ENCODE results near the gene SERPINA5. TPM values are rescaled to one million over a fixed set of nuclear protein-coding genes. Genes with fewer than 3 reads are reported as not detected.

SERPINA5 gene
- total RNA-seq, 4 donors from 2014 or later = 2.3 to 8.4 (median 3.7) TPM

DNA sequence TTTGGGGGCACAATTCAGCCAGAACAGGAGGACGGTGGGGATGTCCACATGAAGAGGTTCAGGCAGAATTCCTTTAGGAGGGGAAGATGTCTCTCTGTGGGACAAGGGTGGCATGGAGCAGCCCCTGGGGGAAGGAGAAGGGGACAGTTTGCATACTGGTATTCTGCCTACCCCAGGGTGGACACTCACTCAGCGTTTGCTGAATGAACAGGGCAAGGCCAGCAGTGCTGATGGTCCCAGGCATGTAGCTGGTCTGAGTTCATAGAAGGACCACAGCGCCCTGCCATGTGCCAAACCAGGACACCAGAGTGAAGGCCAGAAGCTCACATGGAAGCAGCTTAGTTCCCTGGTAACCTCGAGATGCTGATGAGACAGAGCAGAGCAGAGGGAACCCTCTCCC, 5.4 kb downstream of the SERPINA5 start:
- Histone ChIP-seq H3K4me1 (peaks cover 0 to 11% (median 0%) of the 10 kb centered on the region in 3 donors), H3K27ac (no peak overlapping the region)
- TF ChIP-seq POLR2A (IDR thresholded peaks at IDR 0.05) (no peak), EP300 (IDR thresholded peaks at IDR 0.05) (no peak), POLR2AphosphoS5 (IDR thresholded peaks at IDR 0.05) (no peak)
- TF ChIP-seq, protein P1, sequence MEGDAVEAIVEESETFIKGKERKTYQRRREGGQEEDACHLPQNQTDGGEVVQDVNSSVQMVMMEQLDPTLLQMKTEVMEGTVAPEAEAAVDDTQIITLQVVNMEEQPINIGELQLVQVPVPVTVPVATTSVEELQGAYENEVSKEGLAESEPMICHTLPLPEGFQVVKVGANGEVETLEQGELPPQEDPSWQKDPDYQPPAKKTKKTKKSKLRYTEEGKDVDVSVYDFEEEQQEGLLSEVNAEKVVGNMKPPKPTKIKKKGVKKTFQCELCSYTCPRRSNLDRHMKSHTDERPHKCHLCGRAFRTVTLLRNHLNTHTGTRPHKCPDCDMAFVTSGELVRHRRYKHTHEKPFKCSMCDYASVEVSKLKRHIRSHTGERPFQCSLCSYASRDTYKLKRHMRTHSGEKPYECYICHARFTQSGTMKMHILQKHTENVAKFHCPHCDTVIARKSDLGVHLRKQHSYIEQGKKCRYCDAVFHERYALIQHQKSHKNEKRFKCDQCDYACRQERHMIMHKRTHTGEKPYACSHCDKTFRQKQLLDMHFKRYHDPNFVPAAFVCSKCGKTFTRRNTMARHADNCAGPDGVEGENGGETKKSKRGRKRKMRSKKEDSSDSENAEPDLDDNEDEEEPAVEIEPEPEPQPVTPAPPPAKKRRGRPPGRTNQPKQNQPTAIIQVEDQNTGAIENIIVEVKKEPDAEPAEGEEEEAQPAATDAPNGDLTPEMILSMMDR (IDR thresholded peaks at IDR 0.05) = no peak

DNA sequence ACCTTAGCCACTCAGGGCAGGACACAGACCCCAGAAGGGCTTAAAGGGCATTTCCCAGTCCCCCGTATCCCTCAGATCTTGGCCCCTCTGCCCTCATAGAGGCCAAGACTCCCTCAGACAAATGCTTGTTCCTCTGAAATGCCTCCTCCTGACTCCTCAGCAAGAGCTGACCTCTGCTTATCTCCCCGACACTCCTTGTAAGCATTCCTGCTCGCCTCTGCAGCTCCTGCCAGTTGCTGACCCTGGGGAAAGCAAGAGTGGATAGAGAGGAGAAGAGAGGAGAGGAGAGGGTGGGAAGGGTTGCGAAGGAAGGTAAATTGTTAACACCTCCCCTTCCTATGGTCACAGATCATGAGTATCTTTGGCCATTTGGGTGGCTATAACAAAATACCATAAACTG, 7.1 kb downstream of the SERPINA5 start:
- H3K27me3 ChIP-seq = peaks cover 16% of the 10 kb centered on the region
- H3K36me3 ChIP-seq = no peaks in the 10 kb centered on the region
- no peak overlapping the region for H3K4me3 ChIP-seq
- 75% methylated on average over 2 of the region's 4 CpGs; no CpG with 5 or more reads in 1 of the 2 donors for WGBS, 2 donors (ENCODE audit: low coverage in 1 of 2)
- no peaks in the 10 kb centered on the region for H3K9me3 ChIP-seq
- H3K4me1 ChIP-seq = peaks cover 0 to under 1% (median 0%) of the 10 kb centered on the region in 3 donors
- ATAC-seq = no peak
- H3K27ac ChIP-seq = no peak overlapping the region
- no peak for TF ChIP-seq POLR2A (IDR thresholded peaks at IDR 0.05)
- TF ChIP-seq, protein P1 (IDR thresholded peaks at IDR 0.05) = no peak
- no peak for TF ChIP-seq POLR2AphosphoS5 (IDR thresholded peaks at IDR 0.05)
- TF ChIP-seq EP300 (IDR thresholded peaks at IDR 0.05) = no peak

More for the DNA sequence above, 5.4 kb downstream of the SERPINA5 start:
- no peaks in the 10 kb centered on the region for H3K36me3 ChIP-seq
- H3K27me3 ChIP-seq = peaks cover 16% of the 10 kb centered on the region
- no peaks in the 10 kb centered on the region for H3K9me3 ChIP-seq
- no peak for ATAC-seq
- no peak overlapping the region for H3K4me3 ChIP-seq
- 87% methylated on average over 3 of the region's 4 CpGs; no CpG with 5 or more reads in 1 of the 2 donors for WGBS, 2 donors (ENCODE audit: low coverage in 1 of 2)

DNA sequence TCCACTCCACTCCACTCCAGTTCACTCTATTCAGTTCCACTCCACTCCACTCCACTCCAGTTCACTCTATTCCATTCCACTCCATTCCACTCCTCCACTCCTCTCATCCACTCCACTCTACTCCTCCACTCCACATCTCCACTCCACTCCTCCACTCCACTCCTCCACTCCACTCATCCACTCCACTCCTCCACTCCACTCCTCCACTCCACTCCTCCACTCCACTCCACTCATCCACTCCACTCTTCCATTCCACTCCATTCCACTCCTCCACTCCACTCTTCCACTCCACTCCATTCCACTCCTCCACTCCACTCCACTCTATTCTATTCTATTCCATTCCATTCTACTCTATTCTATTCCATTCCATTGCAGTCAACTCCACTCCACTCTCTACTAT, 9.8 kb downstream of the SERPINA5 start:
- H3K4me1 ChIP-seq = no peaks in the 10 kb centered on the region

DNA sequence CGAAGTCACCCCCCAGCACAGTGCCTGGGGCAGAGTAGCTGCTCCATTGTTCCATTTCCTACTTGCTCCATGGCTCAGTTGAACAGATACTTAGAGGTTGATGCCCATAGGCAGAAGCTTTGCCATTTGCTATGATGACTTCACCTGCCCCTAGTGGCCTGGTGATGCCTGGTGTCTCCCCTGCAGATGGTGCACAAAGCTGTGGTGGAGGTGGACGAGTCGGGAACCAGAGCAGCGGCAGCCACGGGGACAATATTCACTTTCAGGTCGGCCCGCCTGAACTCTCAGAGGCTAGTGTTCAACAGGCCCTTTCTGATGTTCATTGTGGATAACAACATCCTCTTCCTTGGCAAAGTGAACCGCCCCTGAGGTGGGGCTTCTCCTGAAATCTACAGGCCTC, 10.6 kb downstream of the SERPINA5 start:
- H3K36me3 ChIP-seq = no peaks in the 10 kb centered on the region
- WGBS, 2 donors (ENCODE audit: low coverage in 1 of 2) = 92 to 100% methylated on average over 1 to 5 of the region's 8 CpGs
- ATAC-seq = no peak
- H3K4me3 ChIP-seq = no peak overlapping the region
- TF ChIP-seq POLR2A (IDR thresholded peaks at IDR 0.05) = no peak
- TF ChIP-seq EP300 (IDR thresholded peaks at IDR 0.05) = no peak
- TF ChIP-seq, protein P1 (IDR thresholded peaks at IDR 0.05) = no peak
- no peak for TF ChIP-seq POLR2AphosphoS5 (IDR thresholded peaks at IDR 0.05)
- no peaks in the 10 kb centered on the region for H3K9me3 ChIP-seq
- no peaks in the 10 kb centered on the region for H3K4me1 ChIP-seq
- H3K27ac ChIP-seq = no peak overlapping the region
- H3K27me3 ChIP-seq = peaks cover 16% of the 10 kb centered on the region

More for the DNA sequence above, 9.8 kb downstream of the SERPINA5 start:
- H3K36me3 ChIP-seq = no peaks in the 10 kb centered on the region
- H3K9me3 ChIP-seq = no peaks in the 10 kb centered on the region
- no peak overlapping the region for H3K4me3 ChIP-seq
- no peak overlapping the region for H3K27ac ChIP-seq
- ATAC-seq = no peak
- peaks cover 16% of the 10 kb centered on the region for H3K27me3 ChIP-seq
- TF ChIP-seq EP300 (IDR thresholded peaks at IDR 0.05) (no peak), POLR2A (IDR thresholded peaks at IDR 0.05) (no peak), POLR2AphosphoS5 (IDR thresholded peaks at IDR 0.05) (no peak)
- TF ChIP-seq, protein P1 (IDR thresholded peaks at IDR 0.05) = no peak

DNA sequence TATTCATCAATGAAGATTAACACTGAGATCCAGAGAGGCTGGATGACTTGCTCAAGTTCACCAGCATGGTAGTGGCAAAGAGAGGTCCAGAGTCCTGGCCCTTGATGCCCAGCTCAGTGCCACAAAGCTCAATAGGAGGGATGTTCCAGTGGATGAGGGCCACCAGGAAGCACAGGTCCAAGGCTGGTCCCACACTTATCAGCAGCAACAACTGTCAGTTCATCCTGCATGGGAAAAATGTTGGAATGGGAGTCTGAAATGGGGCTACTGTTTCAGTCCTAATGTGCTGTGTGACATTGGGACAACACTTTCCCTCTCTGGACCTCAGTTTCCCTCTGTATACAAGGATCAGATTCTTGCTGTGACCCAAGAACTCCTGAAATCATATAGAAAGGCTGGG, 11.2 kb downstream of the SERPINA5 start:
- Histone ChIP-seq H3K9me3 (no peaks in the 10 kb centered on the region), H3K27ac (no peak overlapping the region), H3K4me1 (no peaks in the 10 kb centered on the region), H3K4me3 (no peak overlapping the region), H3K27me3 (peaks cover 12% of the 10 kb centered on the region), H3K36me3 (no peaks in the 10 kb centered on the region)
- ATAC-seq = no peak
- TF ChIP-seq, protein P1 (IDR thresholded peaks at IDR 0.05) = no peak
- TF ChIP-seq POLR2A (IDR thresholded peaks at IDR 0.05) (no peak), POLR2AphosphoS5 (IDR thresholded peaks at IDR 0.05) (no peak), EP300 (IDR thresholded peaks at IDR 0.05) (no peak)

All from gastroesophageal sphincter (tissue), 4 donors.